ENCODE data around the gene TLDC2.

TLDC2 gene

DNA sequence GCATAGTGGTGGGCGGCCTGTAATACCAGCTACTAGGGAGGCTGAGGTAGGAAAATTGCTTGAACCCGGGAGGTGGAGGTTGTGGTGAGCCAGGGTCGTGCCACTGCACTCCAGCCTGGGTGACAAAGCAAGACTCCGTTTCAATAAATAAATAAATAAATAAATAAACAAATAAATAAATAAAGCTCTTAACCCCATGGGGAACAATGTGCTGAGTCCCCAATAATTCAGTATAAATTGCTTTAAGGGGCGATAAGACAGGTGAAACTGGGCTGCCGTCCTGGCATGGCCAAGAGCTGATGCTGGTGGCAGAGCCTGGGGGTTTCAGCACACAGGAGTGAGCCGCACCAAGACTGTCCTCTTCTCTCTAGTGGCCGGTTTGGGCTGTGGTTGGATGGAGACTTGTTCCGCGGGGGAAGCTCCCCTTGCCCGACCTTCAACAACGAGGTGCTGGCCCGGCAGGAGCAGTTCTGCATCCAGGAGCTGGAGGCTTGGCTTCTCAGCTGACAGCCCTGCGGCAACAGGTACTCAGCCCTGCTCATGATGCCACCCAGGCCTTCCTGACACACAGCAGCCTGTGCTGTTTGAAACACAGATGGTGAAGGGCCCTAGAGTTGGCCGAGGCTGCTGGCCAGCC lies 13.1 kb downstream of the TLDC2 start:
- no peak for DNase-seq (ENCODE audit: low read depth in 1 of 2, low spot score in 1 of 2)
- no peak overlapping the region for H3K4me3 ChIP-seq (replicated peaks; ENCODE audit: insufficient read depth, low read length)
- H3K27me3 ChIP-seq (ENCODE audit: insufficient read depth, poor library complexity, severe bottlenecking) = no peaks in the 10 kb centered on the region
- no peak overlapping the region for H3K27ac ChIP-seq (replicated peaks)
- TF ChIP-seq GABPA (IDR thresholded peaks at IDR 0.05; ENCODE audit: low read depth) (no peak), REST (IDR thresholded peaks at IDR 0.05; ENCODE audit: insufficient replicate concordance, low read depth) (no peak), POLR2AphosphoS5 (IDR thresholded peaks at IDR 0.05; ENCODE audit: low read depth) (no peak), SPI1 (IDR thresholded peaks at IDR 0.05; ENCODE audit: borderline replicate concordance, low read depth) (no peak)
- TF ChIP-seq, protein P1, sequence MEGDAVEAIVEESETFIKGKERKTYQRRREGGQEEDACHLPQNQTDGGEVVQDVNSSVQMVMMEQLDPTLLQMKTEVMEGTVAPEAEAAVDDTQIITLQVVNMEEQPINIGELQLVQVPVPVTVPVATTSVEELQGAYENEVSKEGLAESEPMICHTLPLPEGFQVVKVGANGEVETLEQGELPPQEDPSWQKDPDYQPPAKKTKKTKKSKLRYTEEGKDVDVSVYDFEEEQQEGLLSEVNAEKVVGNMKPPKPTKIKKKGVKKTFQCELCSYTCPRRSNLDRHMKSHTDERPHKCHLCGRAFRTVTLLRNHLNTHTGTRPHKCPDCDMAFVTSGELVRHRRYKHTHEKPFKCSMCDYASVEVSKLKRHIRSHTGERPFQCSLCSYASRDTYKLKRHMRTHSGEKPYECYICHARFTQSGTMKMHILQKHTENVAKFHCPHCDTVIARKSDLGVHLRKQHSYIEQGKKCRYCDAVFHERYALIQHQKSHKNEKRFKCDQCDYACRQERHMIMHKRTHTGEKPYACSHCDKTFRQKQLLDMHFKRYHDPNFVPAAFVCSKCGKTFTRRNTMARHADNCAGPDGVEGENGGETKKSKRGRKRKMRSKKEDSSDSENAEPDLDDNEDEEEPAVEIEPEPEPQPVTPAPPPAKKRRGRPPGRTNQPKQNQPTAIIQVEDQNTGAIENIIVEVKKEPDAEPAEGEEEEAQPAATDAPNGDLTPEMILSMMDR (IDR thresholded peaks at IDR 0.05; ENCODE audit: insufficient read depth, low read length) = no peak

- no peak for DNase-seq (ENCODE audit: low read depth in 1 of 2, low spot score in 1 of 2)
- TF ChIP-seq POLR2AphosphoS5 (IDR thresholded peaks at IDR 0.05; ENCODE audit: low read depth) (no peak), GABPA (IDR thresholded peaks at IDR 0.05; ENCODE audit: low read depth) (no peak), REST (IDR thresholded peaks at IDR 0.05; ENCODE audit: insufficient replicate concordance, low read depth) (no peak), SPI1 (IDR thresholded peaks at IDR 0.05; ENCODE audit: borderline replicate concordance, low read depth) (no peak)
- TF ChIP-seq, protein P1 (IDR thresholded peaks at IDR 0.05; ENCODE audit: insufficient read depth, low read length) = no peak
- no peak overlapping the region for H3K27ac ChIP-seq (replicated peaks)
- no peak overlapping the region for H3K4me3 ChIP-seq (replicated peaks; ENCODE audit: insufficient read depth, low read length)
- H3K27me3 ChIP-seq (ENCODE audit: insufficient read depth, poor library complexity, severe bottlenecking) = no peaks in the 10 kb centered on the region
Observed at GRCh38 chr20:36890586-36890985, 14.6 kb downstream of the TLDC2 start.

GRCh38 chr20:36891211-36891610 lies 15.3 kb downstream of the TLDC2 start:
- Histone ChIP-seq H3K27me3 (ENCODE audit: insufficient read depth, poor library complexity, severe bottlenecking) (no peaks in the 10 kb centered on the region), H3K27ac (replicated peaks) (no peak overlapping the region), H3K4me3 (replicated peaks; ENCODE audit: insufficient read depth, low read length) (no peak overlapping the region)
- no peak for DNase-seq (ENCODE audit: low read depth in 1 of 2, low spot score in 1 of 2)
- TF ChIP-seq POLR2AphosphoS5 (IDR thresholded peaks at IDR 0.05; ENCODE audit: low read depth) (no peak), SPI1 (IDR thresholded peaks at IDR 0.05; ENCODE audit: borderline replicate concordance, low read depth) (no peak), REST (IDR thresholded peaks at IDR 0.05; ENCODE audit: insufficient replicate concordance, low read depth) (no peak), GABPA (IDR thresholded peaks at IDR 0.05; ENCODE audit: low read depth) (no peak)
- TF ChIP-seq, protein P1 (IDR thresholded peaks at IDR 0.05; ENCODE audit: insufficient read depth, low read length) = no peak
